NCI-H2107 (cell line): ENCODE results near the gene PTPRZ1.

Source experiments
- DNase-seq: peaks from one replicate; lab custom pipeline; 2025; lab: John Stamatoyannopoulos, UW

The PTPRZ1 gene

GRCh38 chr7:121954803-121955202 is 81.8 kb downstream of the PTPRZ1 start:
- no peak for DNase-seq

GRCh38 chr7:121957626-121958025 is 84.7 kb downstream of the PTPRZ1 start:
- DNase-seq: no peak

GRCh38 chr7:121960678-121961077 is 87.7 kb downstream of the PTPRZ1 start:
- no peak for DNase-seq

DNA sequence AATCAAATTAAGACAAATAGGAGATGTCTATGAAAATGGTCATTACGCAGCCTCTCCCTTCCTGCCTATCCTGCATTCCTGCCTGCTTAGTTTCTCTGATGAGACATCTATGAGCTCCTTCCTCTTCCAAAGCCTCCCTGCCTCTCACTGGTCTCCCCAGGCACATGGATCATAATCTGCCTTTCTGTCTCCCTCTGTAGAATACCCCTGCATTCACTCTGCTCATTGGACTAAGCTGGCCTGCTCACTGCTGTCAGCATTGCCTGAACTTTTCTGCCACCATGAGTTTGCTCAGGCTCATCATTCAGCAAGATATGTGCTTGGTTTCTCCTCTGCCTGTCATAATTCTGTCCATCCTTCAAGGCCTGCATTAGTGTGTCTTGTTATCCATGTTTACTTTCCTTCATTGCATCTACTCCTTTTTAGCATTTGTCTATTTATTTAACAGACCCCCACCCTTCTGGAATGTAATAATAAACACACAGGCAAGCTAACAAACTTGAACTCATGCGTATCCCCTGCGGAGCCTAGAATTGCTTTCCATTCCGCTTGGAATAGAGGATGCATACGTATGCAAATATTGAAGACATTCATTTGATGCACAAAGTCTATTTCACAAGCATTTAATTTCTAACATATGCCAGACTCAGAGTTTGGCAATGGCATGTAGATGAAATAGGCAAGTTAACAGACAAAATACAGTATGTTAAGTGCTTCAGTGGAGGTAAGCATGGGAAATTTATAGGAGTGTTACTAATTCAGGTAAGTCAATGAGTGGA is 88.3 kb downstream of the PTPRZ1 start:
- DNase-seq: no peak

DNA sequence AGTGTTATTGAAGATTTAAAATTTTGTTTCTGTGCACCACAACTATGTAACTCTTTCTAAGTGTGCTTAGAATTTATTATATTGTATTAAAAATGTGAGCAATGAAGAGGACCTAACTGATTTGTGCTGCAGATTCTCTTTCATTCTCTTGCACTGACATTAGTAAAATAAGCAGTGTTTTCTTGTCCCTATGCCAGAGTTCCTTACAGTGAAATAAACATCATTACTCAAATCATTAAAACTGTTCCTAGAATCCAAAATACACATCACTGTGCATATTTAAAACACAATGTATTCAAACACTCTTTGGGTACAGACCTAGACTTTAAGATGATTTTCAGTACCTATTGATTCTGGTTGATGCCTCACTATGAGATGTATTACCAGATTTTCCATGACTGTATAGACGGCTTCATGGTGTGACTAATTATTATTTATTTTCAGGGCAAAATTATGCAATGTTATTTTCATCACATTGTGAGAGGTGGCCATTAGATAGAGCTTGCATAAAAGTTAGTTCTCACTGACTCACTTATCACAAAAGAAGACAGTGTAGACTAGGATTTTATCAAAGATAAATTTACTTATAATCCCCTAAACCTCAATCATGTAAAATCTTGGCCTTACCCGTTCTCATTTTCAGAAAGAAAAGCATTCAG is 93.4 kb downstream of the PTPRZ1 start:
- no peak for DNase-seq

DNA sequence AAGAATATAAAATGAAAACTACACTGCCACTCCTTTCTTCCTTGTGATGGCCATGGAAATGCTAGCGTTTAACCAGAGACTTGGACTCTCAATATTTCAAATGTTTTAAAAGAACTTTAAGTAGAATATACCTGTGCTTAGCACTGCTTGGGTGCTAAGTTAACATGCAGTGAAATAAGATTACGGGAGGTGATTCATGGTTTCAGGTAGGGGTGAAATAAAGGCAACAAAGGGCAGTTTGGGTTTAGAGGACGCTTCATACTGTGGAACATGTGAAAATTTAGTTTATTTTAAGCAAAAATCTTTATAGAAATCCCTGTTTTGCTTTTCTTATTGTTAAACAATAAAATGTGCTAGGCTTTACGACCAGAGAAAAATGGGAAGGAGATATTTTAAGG is 94.0 kb downstream of the PTPRZ1 start:
- no peak for DNase-seq

DNA sequence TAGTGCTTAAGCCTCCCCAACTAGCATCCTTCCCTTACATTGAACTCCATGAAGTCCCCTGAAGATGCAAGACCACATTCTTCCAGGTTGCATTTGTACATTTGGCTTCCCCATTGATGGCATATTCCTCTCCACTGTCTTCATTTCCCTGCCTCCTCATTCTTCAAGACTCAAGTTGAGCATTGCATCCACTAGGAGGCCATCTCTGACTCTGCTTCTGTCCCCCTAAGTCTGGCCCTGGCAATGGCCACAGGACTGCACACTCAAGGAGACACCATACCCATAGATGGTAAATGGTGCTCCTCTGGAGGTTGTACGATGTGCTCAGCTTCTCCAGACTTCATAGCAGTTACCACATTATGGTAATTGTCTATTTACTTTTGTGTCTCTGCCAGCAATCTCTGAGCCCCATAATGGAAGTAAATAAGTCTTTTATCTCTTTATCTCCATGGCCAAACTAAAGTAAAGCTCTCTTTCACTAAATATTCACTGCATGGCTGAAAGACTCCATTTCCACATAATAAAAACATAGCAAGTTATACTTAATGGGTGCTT is 112.6 kb downstream of the PTPRZ1 start:
- no peak for DNase-seq

GRCh38 chr7:121992068-121992467 is 119.1 kb downstream of the PTPRZ1 start:
- no peak for DNase-seq

DNA sequence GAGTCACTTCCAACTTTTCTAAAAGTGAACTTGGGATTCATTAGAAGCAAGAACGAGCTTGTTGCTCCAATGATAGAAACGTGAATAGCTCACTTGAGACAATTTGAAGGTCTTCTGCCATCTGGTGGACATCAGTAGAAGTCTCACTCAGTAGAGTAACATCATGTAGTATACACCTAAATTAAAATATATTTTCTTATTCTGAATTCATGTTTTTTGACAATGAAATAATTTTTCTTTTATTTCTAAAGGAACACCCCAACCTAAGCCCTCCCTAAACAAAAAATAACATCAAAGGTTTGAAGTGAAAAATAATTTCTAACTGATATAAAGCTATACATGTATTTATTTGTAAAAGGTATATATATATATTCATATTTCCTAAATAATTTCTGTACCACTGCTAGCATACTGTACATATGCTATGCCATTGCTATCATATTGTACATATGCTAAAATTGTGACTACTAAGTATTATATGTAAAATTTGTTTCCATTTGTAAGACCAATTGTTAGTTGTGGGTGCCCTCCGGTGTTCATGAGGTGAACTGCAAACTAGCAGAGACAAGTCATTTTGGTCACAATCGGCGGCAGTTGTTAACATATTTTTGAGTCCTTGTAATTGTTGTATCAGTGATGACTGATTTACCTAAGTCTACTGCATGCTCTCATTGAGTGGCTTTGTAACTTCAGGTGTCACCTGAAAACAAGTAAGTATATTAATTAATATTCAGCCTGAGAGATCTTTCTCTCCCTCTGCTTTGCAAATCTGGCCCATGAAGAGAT is 121.9 kb downstream of the PTPRZ1 start:
- DNase-seq: peak; percentile 30

DNA sequence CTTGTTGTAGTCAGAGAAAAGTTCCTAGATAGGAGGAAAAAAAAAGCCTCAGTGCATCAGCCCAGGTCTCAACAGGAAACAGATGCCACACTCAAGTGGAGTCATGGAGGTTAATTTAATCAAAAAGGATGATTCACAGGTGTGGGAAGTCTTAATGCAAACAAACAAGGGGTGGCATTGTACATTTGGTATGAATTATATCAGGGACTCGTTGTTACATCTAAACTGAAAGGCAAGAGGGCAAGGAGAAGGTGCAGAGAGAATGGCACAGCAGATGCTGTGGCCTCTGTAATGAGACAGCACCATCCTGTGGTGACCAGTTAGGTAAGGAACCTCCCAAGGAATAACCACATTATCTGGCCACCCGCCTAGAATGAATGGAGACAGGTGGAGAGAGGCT is 133.7 kb downstream of the PTPRZ1 start:
- no peak for DNase-seq

DNA sequence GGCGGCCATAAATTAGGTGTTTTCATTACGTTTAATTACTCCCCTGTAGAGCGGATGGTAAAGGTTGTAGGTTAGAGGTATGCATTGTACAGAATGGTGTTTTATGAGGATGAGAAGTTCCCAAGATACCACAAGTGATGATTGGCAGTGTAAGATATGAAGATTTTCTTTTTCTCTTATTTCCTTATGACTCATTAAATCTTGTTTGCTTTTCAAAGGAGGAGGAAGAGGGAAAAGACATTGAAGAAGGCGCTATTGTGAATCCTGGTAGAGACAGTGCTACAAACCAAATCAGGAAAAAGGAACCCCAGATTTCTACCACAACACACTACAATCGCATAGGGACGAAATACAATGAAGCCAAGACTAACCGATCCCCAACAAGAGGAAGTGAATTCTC is 137.2 kb downstream of the PTPRZ1 start:
- no peak for DNase-seq

- DNase-seq: no peak
Observed at GRCh38 chr7:122013065-122013464, 140.1 kb downstream of the PTPRZ1 start.

DNA sequence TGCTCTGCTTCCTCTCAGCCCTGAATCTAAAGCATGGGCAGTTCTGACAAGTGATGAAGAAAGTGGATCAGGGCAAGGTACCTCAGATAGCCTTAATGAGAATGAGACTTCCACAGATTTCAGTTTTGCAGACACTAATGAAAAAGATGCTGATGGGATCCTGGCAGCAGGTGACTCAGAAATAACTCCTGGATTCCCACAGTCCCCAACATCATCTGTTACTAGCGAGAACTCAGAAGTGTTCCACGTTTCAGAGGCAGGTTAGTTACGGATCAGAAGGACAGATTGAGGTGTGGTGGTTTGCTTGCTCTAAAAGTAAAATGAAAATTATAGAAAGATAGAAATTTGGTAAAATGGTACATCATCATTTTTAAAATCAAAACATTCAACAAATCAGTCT is 140.7 kb downstream of the PTPRZ1 start:
- DNase-seq: no peak

- DNase-seq: no peak
Observed at GRCh38 chr7:122014697-122015096, 141.7 kb downstream of the PTPRZ1 start.

DNA sequence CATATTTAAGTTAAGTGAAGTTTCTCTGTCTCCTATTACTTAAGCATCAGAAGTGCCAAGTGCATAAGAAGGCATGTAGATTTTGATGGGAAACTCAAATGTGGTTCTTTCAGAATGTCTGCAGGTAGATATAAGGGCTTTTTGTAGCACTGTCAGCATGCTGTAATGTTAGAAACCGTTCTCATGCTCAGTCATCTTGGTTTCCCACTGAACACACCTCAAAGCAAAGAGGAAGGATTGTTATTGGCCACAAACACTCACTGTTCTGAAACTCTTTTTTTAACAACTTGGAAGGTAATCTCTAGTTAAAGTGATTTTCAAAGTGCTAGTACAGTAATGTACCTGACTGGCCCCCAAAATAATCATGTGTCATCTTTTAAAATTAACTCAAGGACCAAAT is 145.1 kb downstream of the PTPRZ1 start:
- no peak for DNase-seq

- no peak for DNase-seq
Observed at GRCh38 chr7:122027058-122027457, 154.1 kb downstream of the PTPRZ1 start.

- DNase-seq: no peak
Observed at GRCh38 chr7:122033641-122034040, 160.7 kb downstream of the PTPRZ1 start.

GRCh38 chr7:122035876-122036275 is 162.9 kb downstream of the PTPRZ1 start:
- no peak for DNase-seq

GRCh38 chr7:122038134-122038533 is 165.2 kb downstream of the PTPRZ1 start:
- no peak for DNase-seq

DNA sequence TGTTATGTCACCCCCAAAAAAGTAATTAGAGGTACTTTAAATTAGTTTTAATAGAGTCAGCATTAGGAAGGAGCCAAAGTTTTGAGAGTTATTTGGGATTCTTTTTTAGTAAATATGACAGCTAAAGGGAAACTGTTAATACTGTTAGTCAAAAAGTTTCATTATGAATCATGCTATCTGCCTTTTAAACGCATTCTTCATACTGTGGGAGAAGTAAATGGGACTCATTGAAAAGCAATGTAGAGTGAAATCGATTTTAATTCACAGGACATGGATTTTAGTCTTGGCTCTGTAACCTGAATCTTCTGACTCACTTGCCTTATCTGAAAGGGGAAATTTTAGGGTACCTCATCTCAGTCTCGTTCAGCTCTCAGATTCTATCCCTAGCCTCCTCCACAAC is 165.9 kb downstream of the PTPRZ1 start:
- no peak for DNase-seq

DNA sequence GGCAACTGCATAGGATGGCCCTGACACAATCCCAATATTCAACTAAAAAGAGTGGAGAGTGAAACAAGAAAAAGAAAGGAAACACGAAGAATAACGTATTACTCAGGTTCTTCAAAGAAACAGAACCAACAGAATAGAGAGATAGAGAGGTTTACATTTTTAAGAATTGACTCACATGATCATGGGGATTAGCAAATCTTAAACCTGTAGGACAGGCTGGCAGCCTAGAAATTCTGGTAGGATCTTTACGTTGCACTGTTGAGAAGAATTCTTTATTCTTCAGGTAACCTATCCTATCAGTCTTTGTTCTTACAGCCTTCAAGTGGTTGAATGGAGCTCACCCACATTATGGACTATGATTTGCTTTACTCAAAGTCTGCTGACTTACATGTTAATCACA is 167.2 kb downstream of the PTPRZ1 start:
- no peak for DNase-seq

DNA sequence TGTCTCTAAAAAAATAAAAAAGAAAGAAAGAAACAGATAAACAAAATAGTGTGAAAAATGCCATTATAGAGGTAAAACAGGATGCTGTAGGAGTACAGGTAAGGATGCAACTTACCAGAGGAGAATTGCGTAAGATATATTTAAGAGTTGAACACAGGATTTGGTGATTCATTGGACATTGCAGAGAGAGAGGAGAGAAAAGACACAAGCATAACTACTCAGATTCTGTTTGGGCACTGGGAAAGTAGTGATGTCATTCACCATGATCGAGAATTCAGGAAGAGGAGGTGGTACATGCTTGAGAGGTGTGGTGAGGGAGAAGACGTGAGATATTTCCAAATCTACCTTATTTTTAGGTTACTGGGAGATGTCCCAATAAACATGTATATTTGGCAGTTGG is 173.4 kb downstream of the PTPRZ1 start:
- no peak for DNase-seq

GRCh38 chr7:122054393-122054792 is 181.4 kb downstream of the PTPRZ1 start:
- no peak for DNase-seq
